GM12865 (cell line): Measurements from ENCODE around the gene ENPP5.
A peak's percentile ranks its signal among the peaks of the same experiment; 100 is the strongest.

ENCODE experiments used
- DNase-seq: peaks from one replicate; pipeline ENCODE4 v3.0.0; 2010; ENCODE audit warnings: low read depth
- H3K4me3 ChIP-seq: 2 replicates; pipeline ENCODE4 v1.5.1; 2011; ENCODE audit warnings: mild to moderate bottlenecking, low read depth, low read length, control low read depth
- CTCF ChIP-seq: IDR thresholded peaks from 2 replicates; pipeline ENCODE4 v1.5.1; 2011; ENCODE audit warnings: low read length, control low read depth, low read depth, inconsistent platforms; ENCODE audit not compliant: insufficient read depth; ENCODE audit errors: missing control alignments

Gene ENPP5

DNA sequence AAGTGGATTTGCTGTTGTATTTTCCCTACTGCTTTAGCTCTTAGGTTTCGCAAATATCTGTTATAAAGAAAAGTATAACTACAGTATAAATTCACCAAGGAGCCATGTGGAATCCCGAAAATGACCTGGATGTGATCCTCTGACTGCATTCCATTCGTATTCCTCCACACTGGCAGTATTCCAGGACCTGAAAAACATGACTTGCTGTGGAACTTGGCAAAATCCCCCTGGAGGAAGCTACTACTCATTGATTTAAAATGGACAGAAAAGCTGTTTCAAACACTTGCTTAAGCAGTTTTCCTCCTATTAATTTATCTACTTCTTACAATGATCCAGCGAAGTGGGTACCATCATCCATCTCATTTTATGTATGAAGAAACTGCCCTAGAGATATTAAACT lies 13.3 kb upstream of the ENPP5 start:
- DNase-seq, result no peak
- H3K4me3 ChIP-seq, result no peak overlapping the region
- no peak for TF ChIP-seq CTCF

- TF ChIP-seq CTCF, result no peak
- DNase-seq, result peak; percentile 5
- no peak overlapping the region for H3K4me3 ChIP-seq
These were observed 5.2 kb upstream of the ENPP5 start for GRCh38 chr6:46175976-46176375.

DNA sequence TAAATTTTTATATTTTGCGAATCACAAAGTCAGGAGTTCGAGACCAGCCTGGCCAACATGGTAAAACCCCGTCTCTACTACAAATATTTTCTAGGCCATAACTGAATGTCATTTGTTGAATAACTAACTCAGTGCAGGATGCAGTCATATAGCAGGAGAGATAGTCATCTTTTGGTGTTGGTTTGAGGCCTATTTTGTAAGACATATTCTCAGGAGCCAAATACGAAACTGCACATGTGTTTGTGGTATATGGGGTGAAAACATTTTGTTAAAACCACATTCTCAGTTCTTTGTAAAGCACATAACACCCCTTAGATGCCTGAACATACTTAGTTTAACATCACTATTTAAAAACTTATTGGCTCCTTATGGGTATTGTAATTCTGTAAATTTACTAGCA lies 4.7 kb upstream of the ENPP5 start:
- H3K4me3 ChIP-seq, result no peak overlapping the region
- TF ChIP-seq CTCF, result no peak
- peak; percentile 73 for DNase-seq

GRCh38 chr6:46174904-46175303 lies 4.1 kb upstream of the ENPP5 start:
- DNase-seq, result no peak
- no peak overlapping the region for H3K4me3 ChIP-seq
- no peak for TF ChIP-seq CTCF

DNA sequence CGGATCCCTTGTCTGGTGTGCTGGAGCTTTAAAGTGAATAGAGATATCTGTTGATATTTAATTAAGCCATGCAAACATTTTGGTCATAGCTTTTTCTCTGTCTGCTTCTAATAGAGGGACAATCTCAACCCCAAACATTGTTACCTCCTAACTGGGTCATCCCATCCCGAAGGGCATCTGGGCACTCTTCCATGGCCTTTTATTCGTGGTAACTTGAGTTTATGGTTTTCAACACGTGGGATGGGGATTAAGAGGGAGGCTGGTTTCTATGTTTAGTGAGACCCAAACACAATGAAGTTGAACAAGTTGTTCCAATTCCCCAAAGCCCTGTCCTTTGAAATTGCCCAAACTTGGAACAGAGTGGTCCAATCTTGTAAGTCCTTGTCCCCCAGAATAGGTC lies 1.4 kb upstream of the ENPP5 start:
- DNase-seq, result no peak
- TF ChIP-seq CTCF, result no peak
- H3K4me3 ChIP-seq, result no peak overlapping the region

DNA sequence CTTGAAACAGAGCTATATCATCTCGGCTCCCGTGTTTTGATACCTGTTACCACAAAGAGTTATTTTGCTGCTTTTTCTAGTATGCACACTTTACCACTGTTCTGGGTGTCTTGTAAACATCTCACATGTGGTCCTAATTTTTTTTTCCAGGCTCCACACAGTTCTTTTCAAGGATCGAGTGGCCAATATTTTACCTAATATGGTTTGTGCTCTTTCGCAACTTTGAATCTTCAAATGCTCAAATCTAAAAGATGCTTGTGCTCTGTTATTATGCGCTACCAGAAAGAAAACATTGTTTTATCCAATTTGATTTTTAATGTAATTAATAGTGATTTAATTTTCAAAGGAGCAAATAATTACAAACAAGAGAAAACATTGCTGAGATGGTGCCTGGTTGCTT lies 10.7 kb downstream of the ENPP5 start:
- no peak for DNase-seq
- no peak overlapping the region for H3K4me3 ChIP-seq
- TF ChIP-seq CTCF, result no peak

DNA sequence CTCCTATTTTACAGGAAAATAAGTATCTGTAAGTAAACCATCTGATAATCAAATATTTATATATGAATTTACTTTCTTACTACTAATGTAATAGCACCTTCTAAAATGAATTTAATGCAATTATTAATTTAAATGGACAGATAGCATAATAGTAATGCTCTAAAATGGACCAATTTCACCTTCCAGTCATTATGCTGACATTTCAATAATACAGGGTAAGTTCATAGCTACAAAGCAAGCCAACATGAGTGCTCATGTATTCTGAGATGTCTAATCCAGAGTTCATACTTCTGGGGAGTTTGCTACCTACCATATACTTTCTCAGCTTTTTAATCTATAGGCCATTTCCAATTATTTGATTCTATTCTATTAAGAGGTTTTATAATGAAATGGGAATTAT lies 11.6 kb downstream of the ENPP5 start:
- H3K4me3 ChIP-seq, result no peak overlapping the region
- no peak for DNase-seq
- TF ChIP-seq CTCF, result no peak
